ENCODE measurements around the gene VEPH1.
"Not testable (repeated sequence)": the region's sequence is repeated elsewhere in the genome, so short reads cannot be mapped to it uniquely, and the experiment has no call there.

The VEPH1 gene

DNA sequence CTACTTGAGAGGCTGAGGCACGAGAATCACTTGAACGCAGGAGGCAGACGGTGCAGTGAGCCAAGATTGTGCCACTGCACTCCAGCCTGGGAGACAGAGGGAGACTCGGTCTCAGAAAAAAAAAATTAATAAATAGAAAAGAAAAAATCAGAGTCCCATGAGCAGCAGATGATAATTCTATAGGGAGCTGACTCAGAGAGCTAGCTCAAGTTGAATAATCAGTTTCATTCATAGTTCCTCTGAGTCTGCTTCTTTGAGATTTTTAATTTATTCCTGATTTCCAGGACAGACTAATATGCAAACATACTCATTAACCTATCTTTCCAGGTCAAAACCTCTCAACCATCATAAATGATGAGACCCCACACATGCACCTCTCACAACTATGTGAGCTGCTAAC, 121.6 kb downstream of the VEPH1 start:
- DNase-seq: no peak

DNA sequence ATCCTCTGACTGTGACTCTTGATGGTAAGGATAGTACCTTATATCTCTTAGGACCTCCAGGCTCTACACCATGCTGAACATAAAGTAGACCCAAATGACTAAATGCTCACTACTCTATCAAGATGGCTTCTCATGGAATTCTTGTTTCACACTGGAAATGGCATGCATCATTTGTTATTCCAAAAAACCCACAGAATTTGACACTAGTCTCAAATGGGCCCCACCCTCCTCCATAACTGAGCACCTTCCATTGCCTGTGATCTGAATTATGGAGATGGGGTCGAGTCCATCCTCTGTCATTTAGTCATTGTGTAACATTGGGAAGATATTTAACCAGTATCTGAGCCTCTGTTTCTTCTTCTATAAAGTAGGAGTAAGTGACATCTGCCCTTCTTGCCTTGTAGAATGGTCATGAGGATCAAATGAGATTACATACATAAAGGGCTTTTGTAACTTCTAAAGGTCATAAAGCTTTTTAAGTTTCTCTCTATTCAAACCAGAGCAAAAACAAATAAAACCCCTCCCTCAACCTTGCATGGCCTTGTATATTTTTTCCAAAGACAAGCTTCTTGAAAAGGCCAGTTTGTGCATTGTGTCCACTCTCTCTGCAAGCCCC, 123.6 kb downstream of the VEPH1 start:
- DNase-seq: no peak

GRCh38 chr3:157376603-157377300, 126.5 kb downstream of the VEPH1 start:
- DNase-seq: no peak

- no peak for DNase-seq
Measured at GRCh38 chr3:157375342-157375986, 127.8 kb downstream of the VEPH1 start.

GRCh38 chr3:157374933-157375332, 128.3 kb downstream of the VEPH1 start:
- DNase-seq: no peak

DNA sequence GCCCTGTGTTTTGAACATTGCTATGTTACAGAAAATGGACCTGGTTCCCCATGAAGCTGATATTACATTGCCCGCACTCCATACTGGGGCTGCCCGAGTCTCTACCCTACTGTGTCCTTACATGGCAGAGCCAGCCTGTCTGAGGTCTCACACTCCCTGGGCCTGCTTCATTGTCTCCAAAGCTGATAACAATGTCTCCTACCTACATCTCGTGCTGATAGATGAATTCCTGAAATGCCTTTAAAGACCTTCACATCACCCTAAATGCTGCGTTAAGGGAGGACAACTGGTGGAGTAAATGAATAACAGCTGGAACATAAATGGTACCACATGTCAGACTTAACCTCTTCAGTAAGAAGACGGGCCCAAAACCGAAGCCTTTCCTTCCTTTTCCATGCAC, 129.4 kb downstream of the VEPH1 start:
- DNase-seq: no peak

GRCh38 chr3:157370867-157371266, 132.3 kb downstream of the VEPH1 start:
- DNase-seq: no peak

DNA sequence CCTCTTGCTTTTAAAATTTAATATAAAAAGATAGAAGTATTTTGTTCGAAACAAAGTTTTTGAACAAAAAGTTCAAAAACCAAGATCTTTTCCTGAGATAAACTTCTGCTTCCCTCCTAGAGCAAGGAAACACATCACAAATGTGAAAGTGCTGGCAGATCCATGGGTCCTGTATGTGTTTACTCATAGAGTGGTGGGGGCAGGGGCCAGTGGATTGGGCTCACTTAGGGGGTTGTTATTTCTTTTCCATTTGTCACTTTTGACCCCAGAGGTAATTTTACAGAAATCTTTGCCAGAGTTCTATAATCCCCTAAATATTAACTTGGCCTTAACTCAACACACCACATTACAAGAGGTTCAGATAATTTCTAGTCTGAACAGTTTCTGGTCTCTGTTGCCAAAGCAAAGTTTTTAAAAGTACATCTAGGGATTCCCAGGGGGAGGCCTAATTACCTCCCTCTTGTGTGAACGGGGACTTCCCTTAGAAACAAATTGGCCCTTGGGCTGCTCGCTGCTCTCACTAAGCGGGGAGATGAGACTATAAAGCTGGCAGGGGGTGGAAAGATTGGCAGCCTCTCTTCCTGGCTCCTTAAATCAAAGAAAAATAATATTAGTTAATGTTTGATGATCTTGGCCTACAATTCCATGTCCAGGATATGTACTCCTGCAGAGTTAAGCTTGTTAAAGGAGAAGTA, 133.3 kb downstream of the VEPH1 start:
- DNase-seq: no peak

DNA sequence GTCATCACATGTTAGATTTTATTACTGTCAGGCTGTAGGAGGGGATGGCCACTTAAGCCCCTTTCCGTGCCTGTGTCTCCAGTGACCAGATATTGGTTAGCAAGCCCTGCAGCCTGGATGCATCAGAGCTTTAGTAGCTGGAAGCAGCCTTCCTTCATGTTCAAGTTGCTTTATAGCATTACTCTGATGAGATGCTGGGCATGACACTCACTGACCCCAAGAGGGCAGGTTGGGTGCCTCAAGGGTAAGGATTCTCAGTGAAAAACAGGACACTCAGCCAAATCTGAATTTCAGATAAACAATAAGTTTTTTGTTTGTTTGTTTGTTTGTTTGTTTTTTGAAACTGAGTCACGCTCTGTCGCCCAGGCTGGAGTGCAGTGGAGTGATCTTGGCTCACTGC, 135.0 kb downstream of the VEPH1 start:
- no peak for DNase-seq

DNA sequence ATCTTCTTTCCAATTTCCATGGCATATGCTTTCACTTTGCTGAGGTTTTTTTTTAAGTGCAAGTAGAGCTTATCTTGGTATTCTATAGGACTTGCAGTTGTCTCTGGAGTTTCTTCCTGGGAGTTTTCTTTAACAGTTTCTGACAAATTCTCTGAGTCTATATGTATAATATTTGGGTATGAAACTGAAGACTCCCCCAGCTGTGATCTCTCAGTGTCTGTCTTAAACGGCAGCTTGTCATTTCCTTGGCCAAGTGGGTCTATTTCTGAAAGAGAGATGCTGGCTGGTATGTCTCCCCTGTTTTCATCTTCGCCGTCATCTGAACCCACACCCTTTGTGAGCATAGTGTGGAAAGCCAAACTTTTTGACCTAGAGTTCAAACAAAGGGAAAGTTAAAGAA, 139.8 kb downstream of the VEPH1 start:
- DNase-seq: no peak

DNA sequence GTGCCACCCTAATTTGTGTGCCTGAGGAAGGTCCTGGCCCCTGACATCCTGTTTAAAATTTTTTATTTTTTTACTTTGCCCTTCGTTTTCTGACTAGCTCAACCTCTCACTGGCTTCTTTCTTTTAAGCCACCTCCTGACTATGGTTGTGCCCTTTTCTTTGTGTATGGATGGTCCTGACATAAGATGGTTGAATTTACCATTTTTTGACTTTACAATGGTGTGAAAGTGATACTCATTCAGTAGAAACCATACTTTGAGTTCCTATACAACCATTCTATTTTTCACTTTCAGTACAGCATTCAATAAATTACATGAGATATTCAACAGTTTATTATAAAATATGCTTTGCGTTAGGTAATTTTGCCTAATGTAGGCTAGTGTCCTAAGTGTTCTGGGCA, 140.9 kb downstream of the VEPH1 start:
- no peak for DNase-seq

GRCh38 chr3:157360044-157360443, 143.2 kb downstream of the VEPH1 start:
- DNase-seq: no peak

GRCh38 chr3:157356541-157356940, 146.7 kb downstream of the VEPH1 start:
- no peak for DNase-seq

DNA sequence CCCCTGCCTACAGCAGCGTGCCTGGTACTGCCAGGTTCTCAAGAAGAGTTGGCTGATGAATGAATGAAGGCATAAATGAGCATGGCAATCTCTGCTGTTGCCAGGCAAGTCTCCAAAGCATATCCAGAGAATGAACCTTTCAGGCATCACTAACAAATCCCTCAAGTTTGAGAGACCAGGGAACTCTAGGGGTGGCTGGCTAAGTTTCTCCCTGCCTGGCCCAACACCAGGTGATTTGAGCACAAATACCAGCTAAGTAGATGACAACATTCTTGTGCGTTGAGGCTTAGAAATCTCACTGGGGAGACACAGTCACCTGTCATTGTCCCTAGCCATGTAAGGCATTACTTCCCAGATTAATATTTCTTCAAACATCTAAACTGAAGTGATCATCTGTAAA, 147.9 kb downstream of the VEPH1 start:
- DNase-seq: no peak

DNA sequence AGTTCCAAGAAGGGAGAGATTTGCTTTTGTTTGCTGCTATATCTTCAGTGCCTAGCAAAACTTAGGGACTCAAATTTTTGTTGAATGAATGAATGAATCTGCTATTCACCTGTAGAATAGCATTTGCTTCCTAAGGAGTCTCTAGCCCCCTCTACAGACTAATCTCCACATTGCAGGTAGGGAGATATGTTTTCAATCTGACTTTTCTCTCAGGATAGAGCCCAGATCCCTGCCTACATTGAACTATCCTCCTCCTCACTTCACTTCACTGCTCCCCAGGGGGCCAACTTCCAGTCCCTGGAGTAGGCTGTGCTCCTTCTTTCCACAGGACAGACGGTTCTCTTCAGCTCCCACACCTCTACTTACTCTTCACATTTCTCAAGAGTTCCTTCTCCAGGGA, 148.5 kb downstream of the VEPH1 start:
- DNase-seq: peak; percentile 45

DNA sequence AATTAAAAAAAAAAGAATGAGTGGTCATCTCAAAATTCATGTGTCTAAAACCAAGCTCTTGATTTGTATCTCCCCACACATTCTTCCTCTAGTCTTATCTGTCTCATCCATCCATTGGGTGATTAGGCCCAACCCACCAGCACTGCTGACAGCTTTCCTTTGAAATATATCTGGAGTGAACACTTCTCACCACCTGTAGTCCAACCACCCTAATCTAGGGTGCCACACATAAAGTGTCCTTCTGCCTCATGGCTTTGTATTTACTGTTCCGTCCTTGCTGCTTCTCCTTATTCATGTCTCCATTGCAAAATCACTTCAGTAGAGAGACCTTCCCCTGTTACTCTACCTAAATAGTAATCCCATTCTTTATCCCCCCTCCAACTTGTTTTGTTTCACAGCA, 149.0 kb downstream of the VEPH1 start:
- no peak for DNase-seq

DNA sequence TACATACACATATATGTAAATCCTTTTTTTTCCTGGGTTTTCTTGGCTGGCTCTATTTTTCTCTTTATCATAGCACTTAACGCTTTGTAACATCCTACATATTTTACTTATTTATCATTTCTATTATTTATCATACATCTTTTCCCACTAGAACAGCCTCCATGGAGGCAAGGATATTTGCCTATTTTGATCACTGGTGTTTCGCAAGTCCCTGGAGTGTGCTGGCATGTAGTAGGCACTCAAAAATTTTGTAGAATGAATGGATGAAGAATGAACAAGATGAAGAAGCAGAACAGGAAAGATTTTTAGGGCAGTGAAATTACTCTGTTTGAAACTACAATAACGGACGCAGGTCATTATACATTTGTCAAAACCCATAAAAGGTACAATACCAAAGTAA, 149.6 kb downstream of the VEPH1 start:
- DNase-seq: no peak

- peak; percentile 1 for DNase-seq
Measured at GRCh38 chr3:157351981-157352380, 151.2 kb downstream of the VEPH1 start.

DNA sequence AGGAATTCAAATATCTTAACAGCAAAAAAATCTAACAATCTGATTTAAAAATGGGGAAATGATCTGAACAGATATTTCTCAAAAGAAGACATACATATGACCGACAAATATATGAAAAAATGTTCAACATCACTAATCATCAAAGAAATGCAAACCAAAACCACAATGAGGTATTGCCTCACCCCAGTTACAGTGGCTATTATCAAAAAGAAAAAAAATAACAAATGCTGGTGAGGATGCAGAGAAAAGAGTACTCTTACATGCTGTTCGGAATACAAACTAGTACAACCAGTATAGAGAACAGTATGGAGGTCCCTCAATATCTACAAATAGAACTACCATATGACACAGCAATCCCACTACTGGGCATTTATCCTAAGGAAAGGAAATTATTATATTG, 152.6 kb downstream of the VEPH1 start:
- not testable (repeated sequence) for DNase-seq

GRCh38 chr3:157348304-157349075, 154.7 kb downstream of the VEPH1 start:
- DNase-seq: not testable (repeated sequence)

DNA sequence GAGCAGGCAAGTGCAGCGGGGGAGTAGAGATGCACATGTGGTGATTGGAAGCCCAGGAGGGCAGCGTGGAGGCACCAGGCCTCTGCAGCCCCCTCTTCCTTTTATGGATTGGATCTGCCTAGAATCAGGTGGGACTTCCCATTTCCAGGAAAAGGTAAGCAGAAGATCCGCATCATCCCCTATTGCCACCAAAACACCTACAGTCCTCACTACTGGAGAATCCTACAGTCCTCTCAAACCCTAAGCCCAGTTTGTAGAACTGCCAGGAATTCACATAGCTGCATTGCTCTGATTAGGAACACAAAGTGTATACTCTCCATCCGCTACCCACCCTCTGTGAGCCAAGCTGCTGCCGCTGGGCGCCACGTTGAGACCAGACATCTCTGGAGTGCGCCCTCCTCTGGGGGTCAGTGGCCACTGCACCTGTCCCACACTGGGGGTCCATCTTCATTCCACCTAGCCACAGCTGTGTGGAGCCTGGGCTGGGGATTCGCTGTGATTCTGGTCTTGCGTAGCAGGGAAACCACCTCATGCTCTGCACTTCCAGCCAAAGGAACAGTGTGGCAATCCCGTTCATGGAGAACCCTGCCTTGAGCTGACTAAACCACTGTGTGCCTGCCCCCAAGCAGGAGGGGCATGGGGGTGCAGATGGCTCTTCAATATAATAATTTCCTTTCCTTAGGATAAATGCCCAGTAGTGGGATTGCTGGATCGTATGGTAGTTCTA, 155.5 kb downstream of the VEPH1 start:
- no peak for DNase-seq

All from DMS53 (cell line).